Endodermal cell (in vitro differentiated cells): ENCODE results near the gene PFN3. TPM values are rescaled to one million over a fixed set of nuclear protein-coding genes. Genes with fewer than 3 reads are reported as not detected.

Source experiments
- DNase-seq: peaks from one replicate; pipeline ENCODE4 v3.0.0-alpha.2; 2017
- H3K27ac ChIP-seq: 2 replicates; pipeline ENCODE4 v1.5.1; 2013; ENCODE audit warnings: mild to moderate bottlenecking, low read depth, low read length, moderate library complexity
- H3K27me3 ChIP-seq: 2 replicates; pipeline ENCODE4 v1.6.1; 2013; ENCODE audit warnings: mild to moderate bottlenecking, low read length, moderate library complexity; ENCODE audit not compliant: insufficient read depth, control insufficient read depth, poor library complexity, severe bottlenecking
- H3K36me3 ChIP-seq: 2 replicates; pipeline ENCODE4 v1.7.0; 2013; ENCODE audit warnings: mild to moderate bottlenecking, low read length, moderate library complexity; ENCODE audit not compliant: control insufficient read depth, insufficient read depth
- H3K4me1 ChIP-seq: one replicate; pipeline ENCODE4 v1.7.0; 2013; ENCODE audit warnings: low read length; ENCODE audit not compliant: control insufficient read depth, insufficient read depth
- H3K4me3 ChIP-seq: 2 replicates; pipeline ENCODE4 v1.5.1; 2013; ENCODE audit warnings: mild to moderate bottlenecking, low read length, moderate library complexity
- H3K9ac ChIP-seq: 2 replicates; pipeline ENCODE4 v1.6.1; 2013; ENCODE audit warnings: mild to moderate bottlenecking, low read length, moderate library complexity; ENCODE audit not compliant: poor library complexity, severe bottlenecking; ENCODE audit errors: extremely low read depth
- H3K9me3 ChIP-seq: 2 replicates; pipeline ENCODE4 v1.6.1; 2013; ENCODE audit warnings: mild to moderate bottlenecking, low read length, moderate library complexity; ENCODE audit not compliant: control insufficient read depth
- H3K27ac Mint-ChIP-seq: 2 replicates; pipeline ENCODE4 v1.8.0; 2020; ENCODE audit warnings: mixed read lengths
- H3K27me3 Mint-ChIP-seq: 2 replicates; pipeline ENCODE4 v1.8.0; 2021; ENCODE audit warnings: mild to moderate bottlenecking, mixed read lengths; ENCODE audit not compliant: insufficient read depth
- H3K36me3 Mint-ChIP-seq: 2 replicates; pipeline ENCODE4 v1.8.0; 2020; ENCODE audit warnings: low read depth, mixed read lengths
- H3K4me1 Mint-ChIP-seq: 2 replicates; pipeline ENCODE4 v1.8.0; 2020; ENCODE audit warnings: mixed read lengths
- H3K4me3 Mint-ChIP-seq: 2 replicates; pipeline ENCODE4 v1.8.0; 2020; ENCODE audit warnings: mild to moderate bottlenecking, moderate library complexity, mixed read lengths
- H3K9me3 Mint-ChIP-seq: 2 replicates; pipeline ENCODE4 v1.8.0; 2020; ENCODE audit warnings: mild to moderate bottlenecking, mixed read lengths
- CTCF ChIP-seq: fragments of 200-600 bp; sonication (generic); conservative IDR thresholded peaks from 2 replicates; pipeline ENCODE4 v1.5.0; 2021; ENCODE audit warnings: antibody characterized with exemption, mild to moderate bottlenecking
- WGBS, 2 experiments: methylation state at CpG; one replicate each; pipeline versions ENCODE4 v1.1.5 to v1.1.7; 2013; ENCODE audit warnings: missing lambda C conversion rate in 2 of 2, mixed read lengths in 1 of 2; ENCODE audit not compliant: insufficient coverage in 1 of 2, insufficient read length in 1 of 2; 5-methylcytosine and 5-hydroxymethylcytosine counted together
- total RNA-seq, 2 donors: library from RNA; stranded (reverse); fragmentation: NEBNext Ultra II Directional in 1 of 2; extraction: Animal tissue kit (Norgen Biotek cat#: 25700) in 1 of 2; gene quantifications; 2 replicates in 1 of 2; 3 replicates in 1 of 2; pipeline ENCODE4 v1.2.1, GENCODE V29; 2021

PFN3 gene
- total RNA-seq, 2 donors from 2014 or later, result not detected

DNA sequence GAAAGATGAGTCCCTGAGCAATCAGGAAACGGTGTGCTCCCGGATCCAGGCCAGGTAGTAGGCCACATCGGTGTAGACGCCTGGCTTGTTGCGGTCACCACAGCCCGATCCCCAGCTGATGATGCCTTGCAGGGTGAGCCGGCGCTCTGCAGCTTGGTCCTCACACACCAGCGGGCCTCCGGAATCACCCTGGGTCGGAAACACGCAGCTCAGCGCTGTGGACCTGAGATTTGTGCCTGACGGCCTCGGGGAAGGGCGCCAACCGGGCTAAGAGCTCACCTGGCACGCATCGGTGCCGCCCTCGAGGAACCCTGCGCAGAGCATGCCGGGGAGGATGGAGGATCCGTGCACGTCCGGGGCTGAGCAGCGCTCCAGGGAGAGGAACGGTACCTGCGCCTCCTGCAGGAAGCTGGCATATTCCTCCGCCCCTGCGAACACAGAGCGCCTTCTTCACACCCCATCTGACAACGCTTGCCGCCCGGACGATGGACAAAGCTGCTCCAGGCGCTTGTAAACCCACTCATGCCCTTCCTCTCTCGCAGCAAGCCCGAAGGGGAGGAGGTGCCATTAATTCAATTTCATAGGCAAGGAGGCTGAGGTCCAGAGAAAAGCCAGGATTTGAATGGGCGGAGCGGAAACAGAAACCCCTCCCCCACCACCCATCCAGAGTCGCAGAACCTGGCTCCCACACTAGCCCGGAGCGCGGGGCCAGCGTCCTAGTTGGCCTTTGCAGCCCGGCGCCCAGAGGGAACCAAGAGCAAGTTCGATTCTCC is 2.0 kb upstream of the PFN3 start:
- peaks cover 2% of the 10 kb centered on the region for H3K4me1 Mint-ChIP-seq
- H3K9me3 Mint-ChIP-seq, result no peaks in the 10 kb centered on the region
- Histone ChIP-seq H3K36me3 (no peaks in the 10 kb centered on the region), H3K4me1 (no peaks in the 10 kb centered on the region), H3K9me3 (no peaks in the 10 kb centered on the region), H3K27me3 (peaks cover 79% of the 10 kb centered on the region), H3K27ac (no peak overlapping the region), H3K9ac (no peak overlapping the region), H3K4me3 (peak overlapping the region; percentile 64)
- peaks cover 83% of the 10 kb centered on the region for H3K27me3 Mint-ChIP-seq
- peak; percentile 95 for DNase-seq
- H3K36me3 Mint-ChIP-seq, result no peaks in the 10 kb centered on the region
- peak overlapping the region; percentile 54 for H3K4me3 Mint-ChIP-seq
- TF ChIP-seq CTCF, result peak; percentile 80
- WGBS, 2 experiments, result 15 to 20% methylated on average over 33 to 49 of the region's 49 CpGs
- H3K27ac Mint-ChIP-seq, result no peak overlapping the region

GRCh38 chr5:177397875-177398390 is 2.5 kb downstream of the PFN3 start:
- Mint-ChIP-seq H3K27ac (no peak overlapping the region), H3K4me1 (peaks cover 9% of the 10 kb centered on the region)
- no peaks in the 10 kb centered on the region for H3K4me1 ChIP-seq

DNA sequence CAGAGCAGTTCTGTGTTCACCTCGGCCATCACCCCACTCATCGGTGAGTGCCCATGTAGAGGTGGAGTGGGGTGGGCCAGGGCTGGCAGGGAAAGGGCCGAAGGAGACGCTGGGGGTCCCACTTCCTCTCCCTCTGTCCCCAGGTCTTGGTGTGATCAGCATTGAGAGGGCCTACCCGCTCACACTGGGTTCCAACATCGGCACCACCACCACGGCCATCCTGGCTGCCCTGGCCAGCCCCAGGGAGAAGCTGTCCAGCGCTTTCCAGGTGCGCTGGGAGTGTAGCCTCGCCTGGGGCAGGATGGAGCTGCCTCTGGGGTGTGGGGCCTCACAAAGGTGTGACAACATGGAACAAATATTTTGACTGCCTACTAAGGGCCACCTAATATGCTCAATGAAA is 3.7 kb downstream of the PFN3 start:
- no peaks in the 10 kb centered on the region for H3K9me3 ChIP-seq
- H3K36me3 Mint-ChIP-seq, result no peaks in the 10 kb centered on the region
- H3K27ac Mint-ChIP-seq, result no peak overlapping the region

More at GRCh38 chr5:177397875-177398390, 2.5 kb downstream of the PFN3 start:
- Histone ChIP-seq H3K27ac (no peak overlapping the region), H3K4me3 (no peak overlapping the region), H3K36me3 (no peaks in the 10 kb centered on the region), H3K9ac (no peak overlapping the region), H3K27me3 (peaks cover 34% of the 10 kb centered on the region), H3K9me3 (no peaks in the 10 kb centered on the region)
- Mint-ChIP-seq H3K9me3 (no peaks in the 10 kb centered on the region), H3K27me3 (peaks cover 48% of the 10 kb centered on the region), H3K4me3 (no peak overlapping the region), H3K36me3 (no peaks in the 10 kb centered on the region)
- DNase-seq, result no peak
- WGBS, 2 experiments, result 92 to 95% methylated on average over 10 to 16 of the region's 16 CpGs
- no peak for TF ChIP-seq CTCF

More for the DNA sequence above, 3.7 kb downstream of the PFN3 start:
- Histone ChIP-seq H3K27ac (no peak overlapping the region), H3K36me3 (no peaks in the 10 kb centered on the region), H3K9ac (no peak overlapping the region), H3K27me3 (peaks cover 23% of the 10 kb centered on the region), H3K4me1 (no peaks in the 10 kb centered on the region), H3K4me3 (no peak overlapping the region)
- 94% methylated on average over 10 of the region's 10 CpGs; no CpG with 5 or more reads in 1 of the 2 experiments for WGBS, 2 experiments
- DNase-seq, result no peak
- Mint-ChIP-seq H3K4me3 (no peak overlapping the region), H3K9me3 (no peaks in the 10 kb centered on the region), H3K4me1 (peaks cover 8% of the 10 kb centered on the region), H3K27me3 (peaks cover 41% of the 10 kb centered on the region)
- no peak for TF ChIP-seq CTCF
